ENCODE data around the gene NDST4.

DNA sequence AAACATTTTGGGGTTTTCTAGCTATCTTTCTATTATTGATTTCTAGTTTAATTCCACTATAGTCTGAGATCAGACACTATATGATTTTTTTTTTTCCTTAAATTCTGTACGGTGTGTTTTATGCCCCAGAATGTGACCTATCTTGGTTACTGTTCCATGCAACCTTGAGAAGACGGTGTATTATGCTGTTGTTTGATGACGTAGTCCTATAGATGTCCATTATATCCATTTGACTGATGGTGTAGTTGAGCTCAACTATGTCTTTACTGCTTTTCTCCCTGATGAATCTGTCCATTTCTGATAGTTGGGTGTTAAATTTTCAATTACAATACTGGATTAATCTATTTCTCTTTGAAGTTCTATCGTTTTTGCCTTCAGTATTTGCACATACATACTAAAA, 212.5 kb downstream of the NDST4 start:
- TF ChIP-seq, protein P1, sequence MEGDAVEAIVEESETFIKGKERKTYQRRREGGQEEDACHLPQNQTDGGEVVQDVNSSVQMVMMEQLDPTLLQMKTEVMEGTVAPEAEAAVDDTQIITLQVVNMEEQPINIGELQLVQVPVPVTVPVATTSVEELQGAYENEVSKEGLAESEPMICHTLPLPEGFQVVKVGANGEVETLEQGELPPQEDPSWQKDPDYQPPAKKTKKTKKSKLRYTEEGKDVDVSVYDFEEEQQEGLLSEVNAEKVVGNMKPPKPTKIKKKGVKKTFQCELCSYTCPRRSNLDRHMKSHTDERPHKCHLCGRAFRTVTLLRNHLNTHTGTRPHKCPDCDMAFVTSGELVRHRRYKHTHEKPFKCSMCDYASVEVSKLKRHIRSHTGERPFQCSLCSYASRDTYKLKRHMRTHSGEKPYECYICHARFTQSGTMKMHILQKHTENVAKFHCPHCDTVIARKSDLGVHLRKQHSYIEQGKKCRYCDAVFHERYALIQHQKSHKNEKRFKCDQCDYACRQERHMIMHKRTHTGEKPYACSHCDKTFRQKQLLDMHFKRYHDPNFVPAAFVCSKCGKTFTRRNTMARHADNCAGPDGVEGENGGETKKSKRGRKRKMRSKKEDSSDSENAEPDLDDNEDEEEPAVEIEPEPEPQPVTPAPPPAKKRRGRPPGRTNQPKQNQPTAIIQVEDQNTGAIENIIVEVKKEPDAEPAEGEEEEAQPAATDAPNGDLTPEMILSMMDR (IDR thresholded peaks at IDR 0.05; ENCODE audit: low read depth, low read length, poor library complexity, severe bottlenecking): no peak
- TF ChIP-seq EZH2phosphoT487 (IDR thresholded peaks at IDR 0.05; ENCODE audit: borderline replicate concordance, low read length): no peak

Data from DOHH2 (cell line).